ENCODE results near the gene KANK2.
A peak's percentile ranks its signal among the peaks of the same experiment; 100 is the strongest.

KANK2 gene

DNA sequence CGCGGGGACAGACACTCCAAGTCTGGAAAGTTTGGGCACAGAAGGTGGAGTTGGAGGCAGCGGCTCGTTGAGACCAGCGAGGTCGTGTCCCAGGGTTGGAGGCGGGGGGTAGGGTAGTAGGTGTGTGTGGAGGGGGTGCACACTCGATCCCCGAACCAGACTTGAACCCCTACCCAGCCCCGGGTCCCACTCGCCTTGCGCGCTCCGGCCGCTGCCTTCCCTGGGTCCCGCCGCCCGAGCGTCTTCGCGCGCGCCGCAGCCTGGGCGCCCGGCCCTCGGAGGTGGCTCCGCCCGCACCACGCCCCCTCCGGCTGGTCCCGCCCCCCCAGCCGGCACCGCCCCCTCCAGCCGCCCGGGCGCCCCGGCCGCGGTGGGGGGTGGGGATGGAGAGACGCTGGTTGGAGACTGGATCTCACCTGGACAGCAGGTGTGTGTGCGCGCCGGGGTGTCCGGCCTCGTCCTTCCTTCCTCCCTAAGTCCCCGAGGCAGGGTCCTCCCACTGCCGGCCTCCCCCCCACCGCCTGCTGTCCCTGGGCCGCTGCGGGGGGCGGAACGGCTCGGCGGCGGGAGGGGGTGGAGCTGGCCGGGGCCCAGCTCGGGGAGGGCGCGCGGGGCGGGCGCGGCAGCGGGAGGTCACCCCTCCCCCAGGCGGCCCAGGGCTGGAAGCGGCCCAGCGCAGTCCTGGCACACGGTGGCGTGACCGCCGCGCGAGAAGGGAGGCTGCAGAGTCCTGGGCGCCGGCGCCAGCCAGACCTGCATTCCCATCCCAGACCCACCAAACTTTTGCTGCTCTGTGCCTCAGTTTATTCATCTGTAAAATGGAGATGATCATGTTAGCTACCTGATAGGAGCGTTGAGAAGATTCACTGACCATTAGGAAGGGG, at the start of gene KANK2:
TSS of gene KANK2 (minus strand) at position 255 of the 884 bp plus-strand sequence. CDS start 3,034 bp downstream, outside the sequence.
- DNase-seq (ENCODE audit: low read depth in 1 of 2, low spot score in 1 of 2): peak; percentile 49 to 51

- no peak for DNase-seq (ENCODE audit: low read depth in 1 of 2, low spot score in 1 of 2)
Observed at GRCh38 chr19:11246941-11247340, 49.6 kb upstream of the KANK2 start.

GRCh38 chr19:11244846-11245589, 47.7 kb upstream of the KANK2 start:
- no peak for DNase-seq (ENCODE audit: low read depth in 1 of 2, low spot score in 1 of 2)

- DNase-seq (ENCODE audit: low read depth in 1 of 2, low spot score in 1 of 2): no peak
Observed at GRCh38 chr19:11243798-11244169, 46.4 kb upstream of the KANK2 start.

- DNase-seq (ENCODE audit: low read depth in 1 of 2, low spot score in 1 of 2): peak; percentile 69 to 74
Observed at GRCh38 chr19:11242864-11243797, 45.8 kb upstream of the KANK2 start.

DNA sequence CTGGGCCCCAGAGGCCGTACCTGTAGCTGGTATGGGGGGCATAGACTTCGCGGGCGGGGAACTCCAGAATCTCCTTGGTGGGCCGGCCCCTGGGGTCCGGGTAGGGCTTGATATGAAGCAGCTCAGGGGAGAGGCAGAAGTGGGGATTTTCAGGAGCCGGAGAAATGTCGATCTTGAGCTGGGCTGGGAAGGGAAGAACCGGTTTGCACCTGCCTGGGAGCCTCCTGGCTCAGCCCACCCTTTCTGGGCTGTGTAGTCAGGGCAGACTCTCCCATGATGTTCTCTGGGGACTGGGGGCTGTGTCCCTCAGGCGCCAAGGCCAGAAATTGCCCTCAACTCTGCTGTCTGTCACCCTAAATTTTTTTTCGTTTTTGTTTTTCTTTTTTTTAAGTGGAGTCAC, 44.7 kb upstream of the KANK2 start:
- DNase-seq (ENCODE audit: low read depth in 1 of 2, low spot score in 1 of 2): no peak

- no peak for DNase-seq (ENCODE audit: low read depth in 1 of 2, low spot score in 1 of 2)
Observed at GRCh38 chr19:11240008-11240444, 42.7 kb upstream of the KANK2 start.

DNA sequence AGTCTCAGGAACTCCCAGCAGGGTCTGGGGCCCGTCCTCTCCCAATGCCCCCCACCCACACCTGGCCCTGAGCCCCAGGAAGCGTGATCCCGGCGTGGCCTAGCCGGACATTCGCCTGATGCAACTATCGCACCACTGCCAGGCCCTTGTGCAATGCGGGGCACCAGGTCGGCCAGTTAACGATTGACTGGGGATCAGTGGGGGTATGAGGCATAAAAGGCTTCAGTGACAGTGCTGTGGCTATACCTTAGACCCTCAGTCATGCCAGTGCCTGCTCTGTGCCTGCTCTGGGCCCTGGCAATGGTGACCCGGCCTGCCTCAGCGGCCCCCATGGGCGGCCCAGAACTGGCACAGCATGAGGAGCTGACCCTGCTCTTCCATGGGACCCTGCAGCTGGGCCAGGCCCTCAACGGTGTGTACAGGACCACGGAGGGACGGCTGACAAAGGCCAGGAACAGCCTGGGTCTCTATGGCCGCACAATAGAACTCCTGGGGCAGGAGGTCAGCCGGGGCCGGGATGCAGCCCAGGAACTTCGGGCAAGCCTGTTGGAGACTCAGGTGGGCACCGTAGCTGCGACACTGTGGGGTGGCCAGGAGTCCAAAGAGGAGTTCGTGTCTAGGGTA, 42.1 kb upstream of the KANK2 start, which contains the start of gene ANGPTL8:
TSS of gene ANGPTL8 (plus strand) at position 243 of the 624 bp plus-strand sequence. CDS start at position 262, 19 bp downstream.
- DNase-seq (ENCODE audit: low read depth in 1 of 2, low spot score in 1 of 2): no peak

- DNase-seq (ENCODE audit: low read depth in 1 of 2, low spot score in 1 of 2): no peak
Observed at GRCh38 chr19:11238781-11239376, 41.5 kb upstream of the KANK2 start.

- DNase-seq (ENCODE audit: low read depth in 1 of 2, low spot score in 1 of 2): no peak
Observed at GRCh38 chr19:11238041-11238440, 40.7 kb upstream of the KANK2 start.

DNA sequence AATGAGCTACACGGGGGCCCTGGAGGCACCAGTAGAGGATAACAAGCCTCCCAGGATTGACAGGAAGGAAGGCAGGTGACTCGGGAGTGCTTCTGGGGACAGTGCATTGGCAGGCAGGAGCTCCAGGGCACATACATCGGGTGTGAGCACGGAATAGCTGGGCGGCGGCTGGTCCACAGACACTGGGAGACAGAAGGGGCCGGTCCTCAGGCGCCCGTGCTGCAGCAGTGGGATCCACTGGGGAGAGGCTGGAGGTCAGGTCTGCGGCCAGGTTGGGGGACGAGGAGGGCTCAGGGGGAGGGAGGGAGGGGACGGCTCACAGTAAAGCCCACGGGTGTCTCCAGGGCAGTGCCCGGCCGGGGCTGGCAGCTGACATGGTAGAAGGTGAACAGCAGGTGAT, 40.0 kb upstream of the KANK2 start:
- DNase-seq (ENCODE audit: low read depth in 1 of 2, low spot score in 1 of 2): no peak

DNA sequence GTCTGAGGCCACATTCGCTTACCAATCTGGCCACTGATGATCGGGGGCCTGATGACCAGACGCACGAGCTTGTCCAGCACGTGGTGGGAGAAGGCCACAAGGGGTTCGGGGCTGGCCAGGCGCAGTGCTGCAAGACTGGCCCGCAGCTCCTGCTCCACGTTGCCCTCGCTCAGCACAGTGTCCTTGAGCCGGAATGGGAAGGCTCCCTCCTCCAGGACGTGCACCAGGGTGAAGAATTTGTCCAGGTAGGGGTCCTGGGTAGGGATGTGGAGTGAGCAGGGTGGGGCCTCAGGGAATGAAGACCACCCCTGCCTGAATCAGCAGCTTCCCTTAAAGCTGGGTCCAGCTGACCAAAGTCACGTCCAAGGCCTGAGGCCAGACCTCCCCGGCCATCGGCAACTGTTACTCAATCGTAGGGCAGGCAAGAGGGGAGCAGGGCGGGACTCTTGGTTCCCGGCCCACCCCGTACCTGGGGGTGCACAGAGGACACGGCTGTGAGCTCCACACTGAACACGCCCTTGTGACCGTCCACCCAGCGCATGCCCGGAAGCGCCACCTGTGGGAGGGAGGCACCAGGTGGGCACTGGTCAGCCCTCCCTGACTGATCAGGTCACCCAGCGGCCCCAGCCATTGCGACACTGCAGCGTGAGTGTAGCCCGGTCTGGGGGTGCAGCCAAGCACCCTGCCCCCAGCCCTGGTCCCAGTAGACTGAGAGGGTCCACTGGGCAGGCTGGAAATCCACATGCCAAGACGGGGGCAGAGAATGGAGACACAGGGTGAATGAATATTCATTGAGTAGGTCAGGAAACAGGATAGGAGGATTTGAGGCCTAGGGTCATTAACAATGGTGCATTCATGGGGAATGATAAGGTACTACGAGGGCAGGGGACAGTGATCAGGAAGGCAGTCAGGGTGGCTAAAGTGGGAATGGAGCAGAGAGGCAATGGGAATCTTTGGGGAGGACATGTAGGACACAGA, 39.3 kb upstream of the KANK2 start:
- DNase-seq (ENCODE audit: low read depth in 1 of 2, low spot score in 1 of 2): no peak

- no peak for DNase-seq (ENCODE audit: low read depth in 1 of 2, low spot score in 1 of 2)
Observed at GRCh38 chr19:11234486-11235075, 37.2 kb upstream of the KANK2 start.

DNA sequence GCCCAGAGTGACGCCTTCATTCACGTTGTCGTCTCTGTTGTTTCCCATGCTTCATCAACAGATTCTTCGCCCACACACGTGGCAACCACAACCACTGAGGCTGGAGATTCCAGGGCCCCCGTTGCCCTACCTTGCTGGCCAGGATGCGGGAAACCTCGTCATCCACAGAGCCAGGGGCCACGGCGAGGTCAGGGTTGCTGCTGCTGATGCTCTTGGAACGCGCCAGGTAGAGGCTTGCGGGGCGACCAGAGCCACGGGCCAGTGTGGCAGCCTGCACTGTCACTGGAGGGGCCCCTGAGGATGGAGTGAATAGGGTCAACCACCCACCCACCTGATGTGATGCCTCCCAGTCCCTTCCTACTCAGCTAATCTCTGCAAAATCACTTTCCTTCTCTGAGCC, 35.7 kb upstream of the KANK2 start:
- no peak for DNase-seq (ENCODE audit: low read depth in 1 of 2, low spot score in 1 of 2)

DNA sequence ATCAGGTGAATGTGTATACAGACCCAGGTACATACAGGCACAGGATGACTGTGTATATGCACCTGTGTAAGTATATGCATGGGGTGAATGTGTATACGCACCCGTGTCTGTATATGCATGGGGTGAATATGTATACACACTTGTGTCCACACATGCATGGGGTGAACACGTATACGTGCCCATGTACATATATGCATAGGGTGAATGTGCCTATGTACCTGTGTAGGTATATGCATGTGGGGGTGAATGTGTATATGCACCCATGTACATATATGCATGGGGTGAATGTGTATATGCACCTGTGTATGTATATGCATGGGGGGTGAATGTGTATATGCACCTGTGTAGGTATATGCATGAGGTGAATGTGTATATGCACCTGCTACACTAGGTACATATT, 35.2 kb upstream of the KANK2 start:
- no peak for DNase-seq (ENCODE audit: low read depth in 1 of 2, low spot score in 1 of 2)

GRCh38 chr19:11230621-11231386, 33.5 kb upstream of the KANK2 start:
- DNase-seq (ENCODE audit: low read depth in 1 of 2, low spot score in 1 of 2): no peak

- DNase-seq (ENCODE audit: low read depth in 1 of 2, low spot score in 1 of 2): no peak
Observed at GRCh38 chr19:11227195-11227886, 30.0 kb upstream of the KANK2 start.
